Measurements from ENCODE around the gene RPL41. TPM values are rescaled to one million over a fixed set of nuclear protein-coding genes. Genes with fewer than 3 reads are reported as not detected.

RPL41 gene
- total RNA-seq, 2 donors from 2014 or later = 4,305 to 4,379 TPM

- Mint-ChIP-seq H3K4me3 (peak overlapping the region; percentile 96), H3K36me3 (ENCODE audit: low read depth) (peaks cover 33% of the 10 kb centered on the region), H3K4me1 (peaks cover 21% of the 10 kb centered on the region), H3K27ac (peak overlapping the region; percentile 100), H3K27me3 (ENCODE audit: insufficient read depth) (no peaks in the 10 kb centered on the region), H3K9me3 (no peaks in the 10 kb centered on the region)
- Histone ChIP-seq H3K27me3 (ENCODE audit: control insufficient read depth, insufficient read depth, low read length, poor library complexity, severe bottlenecking) (no peaks in the 10 kb centered on the region), H3K27ac (ENCODE audit: low read depth, low read length) (peak overlapping the region; percentile 71), H3K9ac (ENCODE audit: extremely low read depth, low read length, poor library complexity, severe bottlenecking) (peak overlapping the region; percentile 43), H3K9me3 (ENCODE audit: control insufficient read depth, low read length) (no peaks in the 10 kb centered on the region), H3K4me1 (ENCODE audit: control insufficient read depth, insufficient read depth, low read length) (peaks cover 5% of the 10 kb centered on the region), H3K36me3 (ENCODE audit: control insufficient read depth, insufficient read depth, low read length) (peaks cover 25% of the 10 kb centered on the region), H3K4me3 (ENCODE audit: low read length) (peak overlapping the region; percentile 93)
- DNase-seq = peak; percentile 59
- TF ChIP-seq, protein P1, sequence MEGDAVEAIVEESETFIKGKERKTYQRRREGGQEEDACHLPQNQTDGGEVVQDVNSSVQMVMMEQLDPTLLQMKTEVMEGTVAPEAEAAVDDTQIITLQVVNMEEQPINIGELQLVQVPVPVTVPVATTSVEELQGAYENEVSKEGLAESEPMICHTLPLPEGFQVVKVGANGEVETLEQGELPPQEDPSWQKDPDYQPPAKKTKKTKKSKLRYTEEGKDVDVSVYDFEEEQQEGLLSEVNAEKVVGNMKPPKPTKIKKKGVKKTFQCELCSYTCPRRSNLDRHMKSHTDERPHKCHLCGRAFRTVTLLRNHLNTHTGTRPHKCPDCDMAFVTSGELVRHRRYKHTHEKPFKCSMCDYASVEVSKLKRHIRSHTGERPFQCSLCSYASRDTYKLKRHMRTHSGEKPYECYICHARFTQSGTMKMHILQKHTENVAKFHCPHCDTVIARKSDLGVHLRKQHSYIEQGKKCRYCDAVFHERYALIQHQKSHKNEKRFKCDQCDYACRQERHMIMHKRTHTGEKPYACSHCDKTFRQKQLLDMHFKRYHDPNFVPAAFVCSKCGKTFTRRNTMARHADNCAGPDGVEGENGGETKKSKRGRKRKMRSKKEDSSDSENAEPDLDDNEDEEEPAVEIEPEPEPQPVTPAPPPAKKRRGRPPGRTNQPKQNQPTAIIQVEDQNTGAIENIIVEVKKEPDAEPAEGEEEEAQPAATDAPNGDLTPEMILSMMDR (conservative IDR thresholded peaks at IDR 0.05) = no peak
- WGBS, 2 experiments (ENCODE audit: insufficient coverage in 1 of 2, insufficient read length in 1 of 2) = 30 to 39% methylated on average over 10 to 13 of the region's 13 CpGs
Measured at GRCh38 chr12:56118688-56119357, 2.4 kb downstream of the RPL41 start.

DNA sequence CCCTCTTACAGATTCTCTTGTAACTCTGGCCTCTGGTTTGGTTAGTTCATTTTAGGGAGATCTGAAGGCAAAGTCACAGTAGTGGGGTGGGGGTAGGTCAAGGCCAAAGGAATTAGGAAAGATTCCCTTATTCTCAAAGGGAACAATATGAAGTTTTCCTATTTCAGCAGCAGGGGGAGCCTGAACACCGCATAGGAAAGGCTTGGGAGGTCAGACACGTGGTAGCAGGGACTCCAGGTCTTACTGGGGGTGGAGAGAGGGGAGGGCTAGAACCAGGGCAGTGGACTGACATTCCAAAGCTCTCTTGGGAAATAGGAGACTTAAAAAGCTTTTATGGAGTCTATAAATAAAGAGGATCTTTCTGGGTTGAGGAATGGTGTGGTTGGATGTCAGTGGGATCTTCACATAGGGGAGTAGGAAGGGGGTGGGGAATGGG, 2.9 kb downstream of the RPL41 start:
- no peak overlapping the region for H3K9ac ChIP-seq (ENCODE audit: extremely low read depth, low read length, poor library complexity, severe bottlenecking)
- peaks cover 30% of the 10 kb centered on the region for H3K36me3 Mint-ChIP-seq (ENCODE audit: low read depth)
- peak; percentile 94 for DNase-seq
- TF ChIP-seq, protein P1 (conservative IDR thresholded peaks at IDR 0.05) = peak; percentile 85
- H3K9me3 ChIP-seq (ENCODE audit: control insufficient read depth, low read length) = no peaks in the 10 kb centered on the region
- H3K9me3 Mint-ChIP-seq = no peaks in the 10 kb centered on the region
- no peaks in the 10 kb centered on the region for H3K27me3 ChIP-seq (ENCODE audit: control insufficient read depth, insufficient read depth, low read length, poor library complexity, severe bottlenecking)
- peak overlapping the region; percentile 93 for H3K4me3 ChIP-seq (ENCODE audit: low read length)
- peaks cover 5% of the 10 kb centered on the region for H3K4me1 ChIP-seq (ENCODE audit: control insufficient read depth, insufficient read depth, low read length)
- 0% methylated on average over 2 of the region's 2 CpGs; no CpG with 5 or more reads in 1 of the 2 experiments for WGBS, 2 experiments (ENCODE audit: insufficient coverage in 1 of 2, insufficient read length in 1 of 2)
- peak overlapping the region; percentile 96 for H3K4me3 Mint-ChIP-seq
- no peaks in the 10 kb centered on the region for H3K27me3 Mint-ChIP-seq (ENCODE audit: insufficient read depth)
- H3K27ac ChIP-seq (ENCODE audit: low read depth, low read length) = no peak overlapping the region
- peak overlapping the region; percentile 100 for H3K27ac Mint-ChIP-seq
- peaks cover 20% of the 10 kb centered on the region for H3K36me3 ChIP-seq (ENCODE audit: control insufficient read depth, insufficient read depth, low read length)
- H3K4me1 Mint-ChIP-seq = peaks cover 27% of the 10 kb centered on the region

DNA sequence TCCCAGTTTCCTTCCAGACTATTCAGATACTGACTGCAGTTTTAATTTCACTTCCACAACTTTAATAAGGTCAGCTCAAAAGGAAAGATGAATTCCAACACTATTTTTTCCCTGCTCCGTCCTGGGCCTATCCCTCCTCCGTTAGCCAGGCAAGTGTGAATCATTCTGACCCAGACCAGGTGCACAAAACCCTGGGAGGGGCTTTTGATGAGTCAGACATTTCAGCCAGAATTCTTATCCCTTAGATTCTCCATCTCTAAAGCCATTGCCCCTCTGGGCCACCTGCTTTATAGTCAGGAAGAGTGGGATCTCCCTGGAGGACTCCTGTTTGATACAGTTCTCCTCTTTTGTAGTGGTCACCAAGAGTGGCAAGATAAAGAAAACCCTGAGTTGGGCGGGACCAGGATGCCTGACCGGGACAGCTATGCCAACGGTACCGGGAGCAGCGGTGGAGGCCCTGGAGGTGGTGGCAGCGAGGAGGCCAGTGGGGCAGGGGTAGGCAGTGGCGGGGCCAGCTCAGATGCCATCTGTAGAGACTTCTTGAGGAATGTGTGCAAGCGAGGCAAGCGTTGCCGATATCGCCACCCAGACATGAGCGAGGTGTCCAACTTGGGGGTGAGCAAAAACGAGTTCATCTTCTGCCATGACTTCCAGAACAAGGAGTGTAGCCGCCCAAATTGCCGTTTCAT, 3.9 kb downstream of the RPL41 start:
- H3K36me3 Mint-ChIP-seq (ENCODE audit: low read depth) = peaks cover 30% of the 10 kb centered on the region
- peaks cover 20% of the 10 kb centered on the region for H3K36me3 ChIP-seq (ENCODE audit: control insufficient read depth, insufficient read depth, low read length)
- H3K9me3 Mint-ChIP-seq = no peaks in the 10 kb centered on the region
- TF ChIP-seq, protein P1 (conservative IDR thresholded peaks at IDR 0.05) = no peak
- peaks cover 25% of the 10 kb centered on the region for H3K4me1 Mint-ChIP-seq
- no peaks in the 10 kb centered on the region for H3K27me3 Mint-ChIP-seq (ENCODE audit: insufficient read depth)
- H3K27ac ChIP-seq (ENCODE audit: low read depth, low read length) = no peak overlapping the region
- no peak overlapping the region for H3K4me3 Mint-ChIP-seq
- no peak overlapping the region for H3K4me3 ChIP-seq (ENCODE audit: low read length)
- peaks cover 5% of the 10 kb centered on the region for H3K4me1 ChIP-seq (ENCODE audit: control insufficient read depth, insufficient read depth, low read length)
- no peaks in the 10 kb centered on the region for H3K9me3 ChIP-seq (ENCODE audit: control insufficient read depth, low read length)
- WGBS, 2 experiments (ENCODE audit: insufficient coverage in 1 of 2, insufficient read length in 1 of 2) = 96 to 97% methylated on average over 12 to 17 of the region's 17 CpGs
- no peak overlapping the region for H3K27ac Mint-ChIP-seq
- DNase-seq = no peak
- no peak overlapping the region for H3K9ac ChIP-seq (ENCODE audit: extremely low read depth, low read length, poor library complexity, severe bottlenecking)
- no peaks in the 10 kb centered on the region for H3K27me3 ChIP-seq (ENCODE audit: control insufficient read depth, insufficient read depth, low read length, poor library complexity, severe bottlenecking)
